HCT116 (cell line): ENCODE results near the gene TBCD. TPM values are rescaled to one million over a fixed set of nuclear protein-coding genes. Genes with fewer than 3 reads are reported as not detected.

Source experiments
- CBX3 ChIP-seq: IDR thresholded peaks from 2 replicates; pipeline ENCODE4 v1.6.1; 2012; ENCODE audit warnings: low read depth
- EGR1 ChIP-seq: IDR thresholded peaks from 2 replicates; pipeline ENCODE4 v1.6.1; 2012; ENCODE audit warnings: low read depth
- EZH2 ChIP-seq: fragments of 200-600 bp; sonication (generic); IDR thresholded peaks from 2 replicates; pipeline ENCODE4 v1.6.1; 2017; ENCODE audit warnings: antibody characterized with exemption, mixed run types
- EZH2phosphoT487 ChIP-seq: fragments of 200-600 bp; IDR thresholded peaks from 2 replicates; pipeline ENCODE4 v1.6.1; 2018; ENCODE audit warnings: antibody characterized with exemption, borderline replicate concordance
- POLR2AphosphoS5 ChIP-seq: IDR thresholded peaks from 2 replicates; pipeline ENCODE4 v1.6.1; 2011; ENCODE audit warnings: mild to moderate bottlenecking, low read depth, low read length, moderate library complexity
- RAD21 ChIP-seq: IDR thresholded peaks from 2 replicates; pipeline ENCODE4 v1.6.1; 2012; ENCODE audit warnings: low read depth, mild to moderate bottlenecking
- SIN3A ChIP-seq: IDR thresholded peaks from 2 replicates; pipeline ENCODE4 v1.6.1; 2012; ENCODE audit warnings: low read depth
- SRF ChIP-seq: IDR thresholded peaks from 2 replicates; pipeline ENCODE4 v1.6.1; 2012; ENCODE audit warnings: low read depth
- TCF7L2 ChIP-seq: IDR thresholded peaks from 2 replicates; pipeline ENCODE4 v1.7.0; 2011; ENCODE audit warnings: borderline replicate concordance, inconsistent platforms; ENCODE audit not compliant: insufficient read depth, insufficient read length; ENCODE audit errors: extremely low read depth
- ZNF274 ChIP-seq: fragments of 200-500 bp; sonication (Bioruptor generic); IDR thresholded peaks from 2 replicates; pipeline ENCODE4 v1.6.1; 2014; ENCODE audit warnings: mild to moderate bottlenecking, low read depth, low read length, inconsistent platforms
- total RNA-seq: library from RNA; stranded (reverse); gene quantifications from one replicate; pipeline ENCODE4 v1.2.1, GENCODE V29; 2021; ENCODE audit not compliant: unreplicated experiment
- TF ChIP-seq, protein P1 (sequence below): IDR thresholded peaks from 2 replicates; pipeline ENCODE4 v1.6.1; 2012
- TF ChIP-seq, protein P2 (sequence below): IDR thresholded peaks from 2 replicates; pipeline ENCODE4 v1.6.1; 2011; ENCODE audit warnings: mild to moderate bottlenecking, low read length, moderate library complexity; ENCODE audit not compliant: insufficient replicate concordance; ENCODE audit errors: extremely low read depth

Gene TBCD
- total RNA-seq, 1 experiment from 2014 or later, result 152 TPM

DNA sequence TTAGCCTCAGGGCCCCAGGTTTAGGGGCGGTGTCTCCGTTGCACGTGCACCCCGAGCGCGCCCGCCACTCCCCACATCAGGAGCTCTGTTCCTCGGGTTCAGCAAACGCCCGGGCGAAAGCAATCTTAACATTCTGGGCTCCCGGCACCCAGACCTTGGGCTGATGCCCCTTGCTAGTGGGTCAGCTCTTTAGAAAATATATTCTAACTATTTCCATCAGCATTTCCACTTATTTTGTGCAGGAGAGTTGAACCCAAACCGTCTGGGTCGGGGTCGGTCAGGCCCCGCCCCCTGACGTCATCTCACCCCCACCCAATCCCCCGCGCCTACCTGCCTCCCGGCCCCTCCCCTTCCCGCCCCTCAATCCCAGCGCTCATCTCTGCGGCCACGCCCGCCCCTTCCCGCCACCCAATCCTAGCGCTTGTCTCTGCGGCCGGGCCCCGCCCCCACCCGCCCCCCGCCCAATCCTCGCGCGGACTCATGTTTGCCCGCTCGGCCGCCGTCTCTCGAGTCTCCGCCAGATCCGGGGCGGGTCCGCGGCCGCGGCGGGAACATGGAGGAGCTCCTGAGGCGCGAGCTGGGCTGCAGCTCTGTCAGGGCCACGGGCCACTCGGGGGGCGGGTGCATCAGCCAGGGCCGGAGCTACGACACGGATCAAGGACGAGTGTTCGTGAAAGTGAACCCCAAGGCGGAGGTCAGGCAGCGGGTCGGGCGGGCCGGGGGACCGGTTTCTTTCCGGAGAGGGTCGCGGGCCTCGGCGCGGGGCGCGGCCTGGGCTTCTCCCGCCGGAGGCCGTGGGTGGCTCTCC lies 35.5 kb upstream of the TBCD start, which contains the start of gene FN3KRP (continued):
- TF ChIP-seq SRF (no peak), EGR1 (no peak), CBX3 (no peak), RAD21 (no peak), POLR2AphosphoS5 (peak; percentile 92), EZH2phosphoT487 (no peak), TCF7L2 (no peak), EZH2 (no peak), ZNF274 (no peak), SIN3A (0 out of 2 replicates have a peak, but pooled peaks have one; percentile 52)
- TF ChIP-seq, protein P1, sequence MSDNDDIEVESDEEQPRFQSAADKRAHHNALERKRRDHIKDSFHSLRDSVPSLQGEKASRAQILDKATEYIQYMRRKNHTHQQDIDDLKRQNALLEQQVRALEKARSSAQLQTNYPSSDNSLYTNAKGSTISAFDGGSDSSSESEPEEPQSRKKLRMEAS, result no peak; the same call in 1 of the 2 replicates
- TF ChIP-seq, protein P2, sequence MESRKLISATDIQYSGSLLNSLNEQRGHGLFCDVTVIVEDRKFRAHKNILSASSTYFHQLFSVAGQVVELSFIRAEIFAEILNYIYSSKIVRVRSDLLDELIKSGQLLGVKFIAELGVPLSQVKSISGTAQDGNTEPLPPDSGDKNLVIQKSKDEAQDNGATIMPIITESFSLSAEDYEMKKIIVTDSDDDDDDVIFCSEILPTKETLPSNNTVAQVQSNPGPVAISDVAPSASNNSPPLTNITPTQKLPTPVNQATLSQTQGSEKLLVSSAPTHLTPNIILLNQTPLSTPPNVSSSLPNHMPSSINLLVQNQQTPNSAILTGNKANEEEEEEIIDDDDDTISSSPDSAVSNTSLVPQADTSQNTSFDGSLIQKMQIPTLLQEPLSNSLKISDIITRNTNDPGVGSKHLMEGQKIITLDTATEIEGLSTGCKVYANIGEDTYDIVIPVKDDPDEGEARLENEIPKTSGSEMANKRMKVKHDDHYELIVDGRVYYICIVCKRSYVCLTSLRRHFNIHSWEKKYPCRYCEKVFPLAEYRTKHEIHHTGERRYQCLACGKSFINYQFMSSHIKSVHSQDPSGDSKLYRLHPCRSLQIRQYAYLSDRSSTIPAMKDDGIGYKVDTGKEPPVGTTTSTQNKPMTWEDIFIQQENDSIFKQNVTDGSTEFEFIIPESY, result peak; percentile 87
- TF ChIP-seq, all 23 proteins: peak for 7
